NOMO-1 treated with dmso at 0.1 percent for 144 hours (cell line): ENCODE measurements around the gene MBL2.

Experiments
- DNase-seq: peaks from one replicate; lab custom pipeline; 2025; ENCODE audit not compliant: unreplicated experiment; lab: John Stamatoyannopoulos, UW

The MBL2 gene

DNA sequence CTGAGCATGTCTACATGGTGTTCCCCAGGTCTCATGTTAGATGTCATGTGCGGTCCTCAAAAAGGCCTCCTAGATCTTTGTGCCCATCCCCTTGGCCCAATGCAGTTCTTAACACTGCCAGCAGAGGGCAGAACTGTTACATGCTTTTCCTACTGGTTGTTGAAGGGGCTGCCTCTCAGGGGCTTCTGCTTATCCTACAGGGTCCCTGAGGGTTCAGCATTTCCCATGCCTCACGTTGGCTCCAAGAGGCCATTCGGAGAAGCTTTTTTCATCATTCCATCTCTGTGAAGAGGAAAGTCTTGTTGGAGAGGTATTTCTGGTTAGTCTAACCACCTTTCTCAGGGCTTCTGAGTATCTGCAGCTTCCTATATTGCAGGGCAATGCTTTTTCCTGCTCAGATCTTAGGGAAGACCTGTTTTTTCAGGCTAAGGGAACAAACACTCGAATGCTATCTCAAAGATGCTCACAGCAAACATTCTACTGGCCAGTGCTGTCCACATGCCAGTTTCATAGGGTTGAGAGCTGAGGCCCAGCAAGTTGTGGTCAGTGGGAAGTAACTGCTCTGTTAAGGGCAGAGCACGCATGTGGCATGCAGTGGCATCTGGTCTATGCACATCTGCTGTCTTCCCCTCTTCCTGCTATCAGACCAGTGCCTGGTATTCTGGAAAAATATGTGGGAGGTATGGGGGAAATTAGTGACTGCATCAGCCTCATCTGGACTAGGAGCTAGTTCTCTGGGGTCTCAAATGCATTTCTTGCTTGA, 31.5 kb downstream of the MBL2 start:
- DNase-seq: no peak

DNA sequence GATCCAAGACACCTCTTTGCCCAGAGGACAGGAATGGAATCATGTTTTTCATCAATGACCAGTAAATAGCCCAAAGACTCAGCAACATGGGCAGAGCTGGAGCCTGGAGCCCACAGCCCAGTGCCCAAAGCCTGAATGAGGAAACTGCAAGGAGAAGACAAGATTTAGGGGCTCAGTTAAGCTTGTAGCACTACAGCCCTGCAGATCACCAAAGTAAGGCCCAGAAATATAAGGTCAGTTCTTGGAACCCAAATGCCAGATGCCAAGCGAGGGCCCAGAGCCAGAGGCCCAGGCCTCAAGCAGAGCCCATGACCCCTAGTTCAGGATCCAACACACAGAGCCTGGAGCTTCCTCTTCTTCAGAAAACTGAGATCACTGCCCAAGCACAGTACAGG, 32.4 kb downstream of the MBL2 start:
- no peak for DNase-seq

DNA sequence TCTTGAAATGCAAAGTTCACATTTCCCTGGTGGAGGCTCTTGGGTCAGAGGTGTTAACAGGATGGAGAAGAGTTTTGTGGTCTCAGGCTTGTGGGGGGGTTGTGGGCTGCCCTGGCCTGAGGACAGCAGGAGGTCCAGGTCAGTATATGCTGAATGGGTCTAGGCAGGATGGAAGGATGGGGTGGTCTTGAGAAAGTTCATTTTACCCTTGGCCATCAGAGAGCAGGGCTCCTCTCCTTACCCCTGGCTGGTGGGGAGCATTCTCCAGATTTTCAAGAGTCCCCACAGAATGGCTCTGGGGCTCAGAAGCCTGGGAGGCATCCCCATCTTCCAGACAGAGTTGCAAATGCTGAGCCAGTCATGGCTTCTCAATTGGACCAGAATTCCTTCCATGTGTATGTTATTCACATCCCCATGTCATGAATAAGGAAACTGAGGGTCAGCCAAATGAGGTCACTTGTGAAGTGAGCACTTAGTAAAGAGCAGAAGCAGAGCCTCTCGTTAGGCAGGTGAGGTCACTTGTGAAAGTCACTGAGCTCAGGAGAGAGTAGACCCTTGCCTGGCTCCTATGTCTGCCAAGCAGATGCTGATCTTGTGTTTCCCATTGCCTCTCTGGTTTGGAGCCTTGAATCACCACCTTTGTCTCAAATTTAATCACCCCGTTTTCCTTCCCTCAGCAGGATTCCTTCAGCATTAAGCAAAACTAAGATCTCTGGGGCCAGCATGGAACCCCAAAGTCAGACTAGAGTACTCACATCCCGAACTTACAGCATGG, 33.0 kb downstream of the MBL2 start:
- no peak for DNase-seq

DNA sequence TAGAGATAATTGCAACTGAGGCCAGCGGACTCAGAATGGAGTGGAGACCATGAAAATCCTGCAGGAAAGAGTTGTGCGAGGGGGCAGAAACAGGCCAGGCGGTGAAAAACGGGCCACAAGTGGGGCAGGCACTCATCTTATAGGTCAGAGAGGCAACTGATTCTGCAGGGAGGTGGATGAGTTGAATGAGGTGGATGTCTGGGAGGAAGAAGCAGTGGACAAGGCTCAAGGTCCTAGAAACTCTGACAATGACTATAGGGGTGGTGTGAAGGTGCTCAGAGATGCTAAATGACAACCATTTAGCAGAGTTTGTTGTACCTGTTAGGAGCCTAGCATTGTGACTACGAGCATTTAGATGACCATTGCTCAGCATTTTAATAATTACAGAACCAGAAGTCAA, 33.6 kb downstream of the MBL2 start:
- DNase-seq: no peak

DNA sequence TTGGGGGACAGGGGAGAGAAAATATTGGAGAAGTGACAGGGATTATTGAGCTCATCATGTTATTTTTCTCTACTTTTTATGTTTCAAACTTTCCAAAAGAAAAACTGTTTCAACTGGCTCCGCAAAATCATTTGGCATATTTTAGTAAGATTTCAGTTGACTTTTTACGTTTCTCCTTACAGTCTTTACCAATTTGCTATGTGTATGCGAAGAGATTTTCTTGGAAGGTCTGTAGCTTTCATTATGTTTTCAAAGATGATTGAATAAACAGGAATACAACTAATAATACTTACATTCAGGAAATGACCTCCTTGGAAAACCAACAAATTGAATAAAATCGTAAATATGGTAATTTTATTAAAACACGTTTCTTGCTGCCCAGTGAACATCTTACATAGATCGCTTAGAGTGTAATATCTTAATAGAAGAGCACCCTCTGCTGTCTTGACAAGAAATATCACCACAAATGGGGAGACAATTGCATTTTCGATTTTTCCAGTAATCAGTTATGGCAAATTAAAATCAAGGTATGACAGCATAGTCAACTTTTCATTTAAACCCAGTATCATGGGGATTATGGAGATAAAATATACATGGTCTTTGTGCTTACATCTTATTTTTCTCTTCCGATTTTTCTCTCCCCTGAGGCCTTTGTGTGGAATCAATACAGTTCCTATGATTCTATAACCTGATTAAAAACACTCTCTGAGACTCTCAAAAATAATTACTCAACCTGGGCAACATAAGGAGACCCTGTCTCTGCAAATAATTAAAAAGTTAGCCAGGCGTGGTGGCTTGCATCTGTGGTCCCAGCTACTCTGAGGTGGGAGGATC, 43.1 kb downstream of the MBL2 start:
- DNase-seq: no peak

DNA sequence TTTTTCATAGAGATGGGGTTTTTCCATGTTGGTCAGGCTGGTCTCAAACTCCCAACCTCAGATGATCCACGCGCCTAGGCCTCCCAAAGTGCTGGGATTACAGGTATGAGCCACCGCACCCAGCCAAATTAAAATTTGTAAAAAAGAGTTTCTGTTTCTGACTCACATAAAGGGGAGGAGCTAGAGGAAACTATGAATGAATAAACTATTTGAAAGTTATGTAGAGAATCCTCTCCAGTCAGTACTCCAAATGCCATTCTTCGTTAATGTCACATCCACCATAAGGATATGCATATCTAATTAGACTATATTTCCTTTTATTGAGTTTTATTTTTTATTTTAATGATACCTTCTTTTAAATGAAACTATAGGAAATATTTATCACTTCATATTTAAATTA, 52.6 kb downstream of the MBL2 start:
- DNase-seq: no peak
